HG02642 (cell line): Measurements from ENCODE around the gene PDLIM7.

ENCODE experiments used
- ATAC-seq: cut with Tn5 transposase; IDR thresholded peaks from one replicate; pipeline ENCODE4 v1.9.1; 2021; ENCODE audit warnings: mild to moderate bottlenecking; ENCODE audit not compliant: unreplicated experiment, poor library complexity

Gene PDLIM7

GRCh38 chr5:177508837-177509236 lies 11.4 kb upstream of the PDLIM7 start:
- ATAC-seq = peak; percentile 29

- no peak for ATAC-seq
Measured at GRCh38 chr5:177508221-177508611, 10.8 kb upstream of the PDLIM7 start.

GRCh38 chr5:177507596-177508220 lies 10.3 kb upstream of the PDLIM7 start:
- ATAC-seq = no peak

- ATAC-seq = no peak
Measured at GRCh38 chr5:177507165-177507564, 9.8 kb upstream of the PDLIM7 start.

- no peak for ATAC-seq
Measured at GRCh38 chr5:177505075-177505474, 7.7 kb upstream of the PDLIM7 start.

- ATAC-seq = no peak
Measured at GRCh38 chr5:177504086-177505056, 7.0 kb upstream of the PDLIM7 start.

GRCh38 chr5:177503351-177504085 lies 6.1 kb upstream of the PDLIM7 start:
- no peak for ATAC-seq

GRCh38 chr5:177502886-177503285 lies 5.5 kb upstream of the PDLIM7 start:
- ATAC-seq = no peak

- ATAC-seq = no peak
Measured at GRCh38 chr5:177501874-177502678, 4.7 kb upstream of the PDLIM7 start.

- ATAC-seq = peak; percentile 23
Measured at GRCh38 chr5:177500685-177501522, 3.5 kb upstream of the PDLIM7 start.

- no peak for ATAC-seq
Measured at GRCh38 chr5:177499842-177500241, 2.4 kb upstream of the PDLIM7 start.

GRCh38 chr5:177498013-177498787 lies 796 bp upstream of the PDLIM7 start:
- peak; percentile 1 for ATAC-seq

GRCh38 chr5:177496727-177497291 lies 595 bp downstream of the PDLIM7 start:
- ATAC-seq = no peak

- no peak for ATAC-seq
Measured at GRCh38 chr5:177496070-177496726, 1.2 kb downstream of the PDLIM7 start.

GRCh38 chr5:177495243-177496060 lies 2.0 kb downstream of the PDLIM7 start:
- no peak for ATAC-seq

- no peak for ATAC-seq
Measured at GRCh38 chr5:177494346-177495195, 2.8 kb downstream of the PDLIM7 start.
